Lower leg skin (tissue), 4 donors: ENCODE results near the gene ALOXE3. TPM values are rescaled to one million over a fixed set of nuclear protein-coding genes. Genes with fewer than 3 reads are reported as not detected.

Experiments used
- DNase-seq, 2 donors: peaks; one replicate each; pipeline ENCODE4 v3.0.0-alpha.2; 2019; ENCODE audit warnings: low spot score in 2 of 2
- H3K4me3 ChIP-seq: fragments of 200-600 bp; sonication (generic); 2 replicates; pipeline ENCODE4 v1.5.1; 2017; ENCODE audit warnings: mild to moderate bottlenecking, low read depth; ENCODE audit not compliant: poor library complexity, severe bottlenecking
- POLR2A ChIP-seq, 2 donors: fragments of 450-650 bp; IDR thresholded peaks; one replicate each; pipeline ENCODE4 v1.6.1; 2016 to 2017; ENCODE audit warnings: antibody characterized with exemption in 2 of 2, mild to moderate bottlenecking in 1 of 2, moderate library complexity in 1 of 2
- WGBS, 2 donors: methylation state at CpG; one replicate each; pipeline ENCODE4 v1.1.5; 2018; 5-methylcytosine and 5-hydroxymethylcytosine counted together
- intact Hi-C: fragments of 100-400 bp; cut with DNase I; formaldehyde crosslinking; loops from one replicate; pipeline ENCODE4 v1.15.0; 2023; ENCODE audit warnings: low total_unique reads
- total RNA-seq, 4 donors: library from RNA; depleted of rRNA; stranded (reverse); fragments of >200 nt; gene quantifications; one replicate each; pipeline ENCODE4 v1.1.0, GENCODE V29; 2016
- TF ChIP-seq, protein P1 (sequence below), 3 donors: fragments of 450-650 bp; IDR thresholded peaks; one replicate each; pipeline ENCODE4 v1.5.1; 2016; ENCODE audit warnings: antibody characterized with exemption in 3 of 3, mild to moderate bottlenecking in 3 of 3, moderate library complexity in 2 of 3

The ALOXE3 gene
- total RNA-seq = 100 to 1,000 TPM in 1 of 4 donors, 10 to 100 TPM in 3; 73.8 to 143 (median 88.2) TPM

DNA sequence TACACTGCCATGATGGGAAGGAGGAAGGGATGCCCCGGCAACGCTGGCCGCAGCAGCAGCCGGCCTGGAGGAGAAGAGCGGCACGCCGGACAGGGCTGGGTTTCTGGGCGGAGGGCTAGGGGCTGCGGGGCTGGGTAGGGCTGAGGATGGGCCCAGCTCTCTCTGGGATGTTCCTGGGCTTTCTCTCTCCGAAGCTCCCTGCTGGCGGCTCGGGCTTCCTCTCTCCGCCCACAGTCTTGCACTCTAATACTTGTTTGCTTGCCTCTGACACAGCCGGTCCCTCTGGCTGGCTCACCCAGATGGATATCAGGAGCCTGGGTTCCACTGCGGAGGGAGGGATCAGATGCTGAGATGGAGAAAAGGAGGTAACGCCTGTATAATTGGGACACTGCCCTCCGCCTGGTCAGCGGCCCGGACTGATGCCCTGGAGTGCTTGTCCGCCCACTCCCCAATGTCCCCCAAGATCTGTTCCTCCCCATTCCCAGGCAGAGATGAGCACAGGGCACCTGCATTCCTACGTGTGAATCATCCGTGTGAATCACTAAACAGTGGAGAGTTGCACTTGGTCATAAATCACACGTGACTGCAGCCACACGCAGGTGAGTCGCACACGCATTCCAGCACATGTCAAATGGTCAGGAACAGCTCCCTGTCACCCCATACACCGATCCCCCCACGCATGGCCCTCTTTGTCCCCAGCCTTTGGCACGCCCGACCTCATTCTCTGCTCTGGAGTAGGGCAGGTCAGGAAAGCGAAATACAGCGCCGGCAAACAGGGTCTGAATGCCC is at the start of gene ALOXE3:
TSS of gene ALOXE3 (minus strand) at position 535 of the 789 bp plus-strand sequence. CDS start at position 11, 524 bp downstream.
- intact Hi-C loops = no loop called here
- peak within 1 kb of the TSS; percentile 40 for H3K4me3 ChIP-seq
- peak; percentile 71 to 93 for DNase-seq
- WGBS, 2 donors = 0 to 1% methylated on average over 28 to 33 of the region's 33 CpGs
- TF ChIP-seq, protein P1, sequence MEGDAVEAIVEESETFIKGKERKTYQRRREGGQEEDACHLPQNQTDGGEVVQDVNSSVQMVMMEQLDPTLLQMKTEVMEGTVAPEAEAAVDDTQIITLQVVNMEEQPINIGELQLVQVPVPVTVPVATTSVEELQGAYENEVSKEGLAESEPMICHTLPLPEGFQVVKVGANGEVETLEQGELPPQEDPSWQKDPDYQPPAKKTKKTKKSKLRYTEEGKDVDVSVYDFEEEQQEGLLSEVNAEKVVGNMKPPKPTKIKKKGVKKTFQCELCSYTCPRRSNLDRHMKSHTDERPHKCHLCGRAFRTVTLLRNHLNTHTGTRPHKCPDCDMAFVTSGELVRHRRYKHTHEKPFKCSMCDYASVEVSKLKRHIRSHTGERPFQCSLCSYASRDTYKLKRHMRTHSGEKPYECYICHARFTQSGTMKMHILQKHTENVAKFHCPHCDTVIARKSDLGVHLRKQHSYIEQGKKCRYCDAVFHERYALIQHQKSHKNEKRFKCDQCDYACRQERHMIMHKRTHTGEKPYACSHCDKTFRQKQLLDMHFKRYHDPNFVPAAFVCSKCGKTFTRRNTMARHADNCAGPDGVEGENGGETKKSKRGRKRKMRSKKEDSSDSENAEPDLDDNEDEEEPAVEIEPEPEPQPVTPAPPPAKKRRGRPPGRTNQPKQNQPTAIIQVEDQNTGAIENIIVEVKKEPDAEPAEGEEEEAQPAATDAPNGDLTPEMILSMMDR (IDR thresholded peaks at IDR 0.05) = no peak
- TF ChIP-seq POLR2A (IDR thresholded peaks at IDR 0.05) = no peak

DNA sequence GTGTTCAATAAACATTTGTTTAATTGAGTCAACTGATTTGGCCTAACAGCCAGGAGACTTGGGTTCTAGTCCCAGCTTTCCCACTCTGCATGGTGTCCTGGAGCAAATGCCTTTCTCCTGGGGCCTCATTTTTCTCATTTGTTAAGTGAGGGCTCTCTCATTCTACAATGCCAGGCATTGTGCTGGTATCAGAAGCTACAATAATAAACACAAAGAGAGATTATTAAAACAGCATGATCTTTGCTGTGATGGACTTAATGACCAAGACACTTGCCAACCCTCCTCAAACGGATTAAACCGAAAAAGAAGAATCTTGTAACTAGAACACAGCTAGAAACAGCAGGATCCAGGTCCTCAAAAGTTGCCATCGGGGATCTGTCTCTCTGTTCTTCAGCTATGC is 49.2 kb upstream of the ALOXE3 start:
- H3K4me3 ChIP-seq = no peak overlapping the region
- intact Hi-C loops = no loop called here
- DNase-seq = no peak
- 76 to 77% methylated on average over 3 of the region's 3 CpGs for WGBS, 2 donors
- no peak for TF ChIP-seq POLR2A (IDR thresholded peaks at IDR 0.05)
- TF ChIP-seq, protein P1 (IDR thresholded peaks at IDR 0.05) = no peak

GRCh38 chr17:8166731-8167130 is 48.4 kb upstream of the ALOXE3 start:
- no peak for DNase-seq

GRCh38 chr17:8164815-8165131 is 46.5 kb upstream of the ALOXE3 start:
- 67 to 74% methylated on average over 6 of the region's 6 CpGs for WGBS, 2 donors
- H3K4me3 ChIP-seq = no peak overlapping the region
- TF ChIP-seq, protein P1 (IDR thresholded peaks at IDR 0.05) = no peak
- no peak for TF ChIP-seq POLR2A (IDR thresholded peaks at IDR 0.05)
- DNase-seq = peak in 1 of 2 donors; percentile 83
- intact Hi-C loops = no loop called here

More at GRCh38 chr17:8166731-8167130, 48.4 kb upstream of the ALOXE3 start:
- intact Hi-C loops = no loop called here
- 64 to 71% methylated on average over 6 of the region's 6 CpGs for WGBS, 2 donors
- no peak overlapping the region for H3K4me3 ChIP-seq
- TF ChIP-seq, protein P1 (IDR thresholded peaks at IDR 0.05) = no peak
- TF ChIP-seq POLR2A (IDR thresholded peaks at IDR 0.05) = no peak

GRCh38 chr17:8163978-8164814 is 45.9 kb upstream of the ALOXE3 start:
- H3K4me3 ChIP-seq = no peak overlapping the region
- no peak for TF ChIP-seq POLR2A (IDR thresholded peaks at IDR 0.05)
- TF ChIP-seq, protein P1 (IDR thresholded peaks at IDR 0.05) = no peak
- WGBS, 2 donors = 8 to 17% methylated on average over 12 to 13 of the region's 13 CpGs
- peak; percentile 79 to 97 for DNase-seq
- intact Hi-C loops = no loop called here
